ENCODE data around the gene C10orf90. TPM values are rescaled to one million over a fixed set of nuclear protein-coding genes. Genes with fewer than 3 reads are reported as not detected.

C10orf90 gene
- total and polyA plus RNA-seq, 7 donors: 0.03 to 1.1 (median 0.33) TPM; not detected in 4

- Histone ChIP-seq H3K4me3 (no peak overlapping the region), H3K27me3 (peaks cover 0 to 4% (median 0%) of the 10 kb centered on the region in 3 donors), H3K9me3 (no peaks in the 10 kb centered on the region), H3K4me1 (no peaks in the 10 kb centered on the region), H3K36me3 (no peaks in the 10 kb centered on the region), H3K27ac (no peak overlapping the region)
- intact Hi-C loops (cut with DNase I): no loop called here
- WGBS, 2 donors: 43 to 60% methylated on average over 11 of the region's 11 CpGs
- DNase-seq: no peak
- TF ChIP-seq POLR2AphosphoS5 (IDR thresholded peaks at IDR 0.05) (no peak), EP300 (IDR thresholded peaks at IDR 0.05) (no peak), POLR2A (IDR thresholded peaks at IDR 0.05) (no peak)
- TF ChIP-seq, protein P1, sequence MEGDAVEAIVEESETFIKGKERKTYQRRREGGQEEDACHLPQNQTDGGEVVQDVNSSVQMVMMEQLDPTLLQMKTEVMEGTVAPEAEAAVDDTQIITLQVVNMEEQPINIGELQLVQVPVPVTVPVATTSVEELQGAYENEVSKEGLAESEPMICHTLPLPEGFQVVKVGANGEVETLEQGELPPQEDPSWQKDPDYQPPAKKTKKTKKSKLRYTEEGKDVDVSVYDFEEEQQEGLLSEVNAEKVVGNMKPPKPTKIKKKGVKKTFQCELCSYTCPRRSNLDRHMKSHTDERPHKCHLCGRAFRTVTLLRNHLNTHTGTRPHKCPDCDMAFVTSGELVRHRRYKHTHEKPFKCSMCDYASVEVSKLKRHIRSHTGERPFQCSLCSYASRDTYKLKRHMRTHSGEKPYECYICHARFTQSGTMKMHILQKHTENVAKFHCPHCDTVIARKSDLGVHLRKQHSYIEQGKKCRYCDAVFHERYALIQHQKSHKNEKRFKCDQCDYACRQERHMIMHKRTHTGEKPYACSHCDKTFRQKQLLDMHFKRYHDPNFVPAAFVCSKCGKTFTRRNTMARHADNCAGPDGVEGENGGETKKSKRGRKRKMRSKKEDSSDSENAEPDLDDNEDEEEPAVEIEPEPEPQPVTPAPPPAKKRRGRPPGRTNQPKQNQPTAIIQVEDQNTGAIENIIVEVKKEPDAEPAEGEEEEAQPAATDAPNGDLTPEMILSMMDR (IDR thresholded peaks at IDR 0.05): no peak
Observed at GRCh38 chr10:126463286-126463685, 207.2 kb downstream of the C10orf90 start.

DNA sequence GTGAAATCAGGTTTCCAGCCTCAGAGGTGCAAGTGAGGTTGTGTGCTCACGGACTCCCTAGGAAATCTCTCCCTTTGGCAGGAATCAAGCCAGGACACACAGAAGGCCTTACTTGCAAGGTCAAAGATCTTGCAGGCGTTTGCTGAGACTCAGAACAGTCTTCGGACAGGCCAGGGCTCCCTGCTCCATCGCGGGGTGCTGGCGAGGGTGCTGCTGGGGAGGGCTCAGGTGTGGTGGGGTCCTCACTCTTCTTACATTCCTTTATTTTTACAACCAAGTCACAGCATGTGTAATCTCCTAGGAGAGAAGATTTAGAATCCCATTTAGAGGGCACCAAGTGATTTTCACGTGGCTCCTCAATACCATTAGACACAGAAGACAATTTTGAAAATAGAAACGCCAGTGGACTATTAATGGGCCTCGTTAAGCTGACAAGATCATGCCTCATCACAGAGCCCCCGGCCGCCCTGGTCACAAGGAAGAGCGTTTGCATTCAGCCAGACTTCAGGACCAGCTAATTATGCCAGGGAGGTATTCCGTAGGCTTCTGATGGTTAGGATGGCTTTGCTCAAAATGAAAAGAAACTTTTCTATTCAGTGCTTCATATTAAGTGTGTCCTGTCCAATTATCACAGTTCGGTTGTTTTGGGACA lies 209.1 kb downstream of the C10orf90 start:
- H3K9me3 ChIP-seq: no peaks in the 10 kb centered on the region
- intact Hi-C loops (cut with DNase I): no loop called here
- TF ChIP-seq POLR2A (IDR thresholded peaks at IDR 0.05): no peak
- no peak for TF ChIP-seq POLR2AphosphoS5 (IDR thresholded peaks at IDR 0.05)
- TF ChIP-seq, protein P1 (IDR thresholded peaks at IDR 0.05): no peak
- no peak for TF ChIP-seq EP300 (IDR thresholded peaks at IDR 0.05)
- H3K36me3 ChIP-seq: no peaks in the 10 kb centered on the region
- no peak overlapping the region for H3K27ac ChIP-seq
- 80 to 82% methylated on average over 14 of the region's 14 CpGs for WGBS, 2 donors
- H3K4me1 ChIP-seq: no peaks in the 10 kb centered on the region
- peaks cover 0 to 2% (median 0%) of the 10 kb centered on the region in 3 donors for H3K27me3 ChIP-seq
- no peak for DNase-seq
- no peak overlapping the region for H3K4me3 ChIP-seq

GRCh38 chr10:126459878-126460481 lies 210.5 kb downstream of the C10orf90 start:
- no peak for DNase-seq
- peaks cover 0 to 9% (median 0%) of the 10 kb centered on the region in 4 donors for H3K4me1 ChIP-seq
- intact Hi-C loops (cut with DNase I): no loop called here
- peaks cover 0 to 2% (median 0%) of the 10 kb centered on the region in 3 donors for H3K27me3 ChIP-seq
- TF ChIP-seq POLR2A (IDR thresholded peaks at IDR 0.05): no peak
- TF ChIP-seq POLR2AphosphoS5 (IDR thresholded peaks at IDR 0.05): no peak
- TF ChIP-seq, protein P1 (IDR thresholded peaks at IDR 0.05): no peak
- TF ChIP-seq EP300 (IDR thresholded peaks at IDR 0.05): no peak
- no peaks in the 10 kb centered on the region for H3K9me3 ChIP-seq
- H3K4me3 ChIP-seq: no peak overlapping the region
- no peak overlapping the region for H3K27ac ChIP-seq
- 75 to 82% methylated on average over 6 of the region's 6 CpGs for WGBS, 2 donors
- no peaks in the 10 kb centered on the region for H3K36me3 ChIP-seq

GRCh38 chr10:126459032-126459831 lies 211.3 kb downstream of the C10orf90 start:
- H3K36me3 ChIP-seq: no peaks in the 10 kb centered on the region
- no peak overlapping the region for H3K27ac ChIP-seq
- DNase-seq: no peak
- intact Hi-C loops (cut with DNase I): no loop called here
- no peaks in the 10 kb centered on the region for H3K9me3 ChIP-seq
- no peak overlapping the region for H3K4me3 ChIP-seq
- H3K27me3 ChIP-seq: peaks cover 0 to 2% (median 0%) of the 10 kb centered on the region in 3 donors
- WGBS, 2 donors: 76 to 77% methylated on average over 20 of the region's 20 CpGs
- H3K4me1 ChIP-seq: peaks cover 0 to 9% (median 0%) of the 10 kb centered on the region in 4 donors
- TF ChIP-seq EP300 (IDR thresholded peaks at IDR 0.05): no peak
- TF ChIP-seq, protein P1 (IDR thresholded peaks at IDR 0.05): no peak
- TF ChIP-seq POLR2A (IDR thresholded peaks at IDR 0.05): no peak
- TF ChIP-seq POLR2AphosphoS5 (IDR thresholded peaks at IDR 0.05): no peak
